Measurements from ENCODE around the gene HRK. TPM values are rescaled to one million over a fixed set of nuclear protein-coding genes. Genes with fewer than 3 reads are reported as not detected.

The HRK gene
- polyA plus RNA-seq, 3 donors, result 0.15 TPM; not detected in 2

DNA sequence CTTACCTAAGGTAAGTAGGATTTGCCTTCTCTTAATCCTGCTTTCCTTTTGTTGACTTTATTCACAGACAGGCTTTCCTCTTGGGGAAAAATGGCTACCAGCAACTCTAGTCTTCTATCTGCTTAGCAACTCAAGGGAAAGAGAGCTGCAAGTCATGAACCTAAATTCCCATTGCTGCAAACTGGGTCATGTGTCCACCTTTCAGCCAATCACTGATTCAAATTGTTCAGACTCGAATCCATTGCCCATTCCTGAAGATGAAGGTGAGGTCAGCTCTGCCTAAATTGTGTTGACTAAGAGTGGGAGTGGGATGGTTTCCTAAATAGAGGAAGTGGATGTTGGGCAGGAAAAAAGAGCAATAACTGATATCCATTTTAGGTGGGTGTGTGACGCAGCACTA is 37.2 kb upstream of the HRK start:
- Mint-ChIP-seq H3K4me3 (no peak overlapping the region), H3K27me3 (ENCODE audit: low read depth in 3 of 3) (peaks cover 0 to 1% (median 1%) of the 10 kb centered on the region in 3 donors), H3K4me1 (peaks cover 20% of the 10 kb centered on the region), H3K9me3 (no peaks in the 10 kb centered on the region), H3K36me3 (peaks cover 13% of the 10 kb centered on the region in 2 donors), H3K27ac (peak overlapping the region in 1 of 7 donors; percentile 59)
- Histone ChIP-seq H3K9ac (ENCODE audit: insufficient read depth, low read length, poor library complexity, severe bottlenecking) (no peak overlapping the region), H3K4me1 (ENCODE audit: control insufficient read depth in 1 of 2, insufficient read depth in 2 of 2, low read length in 2 of 2) (peaks cover 0 to 3% of the 10 kb centered on the region in 2 donors), H3K4me2 (replicated peaks; ENCODE audit: extremely low read depth, low read length, poor library complexity, severe bottlenecking) (no peak overlapping the region), H4K20me1 (ENCODE audit: insufficient read depth, low read length) (no peaks in the 10 kb centered on the region), H2AFZ (ENCODE audit: insufficient read depth, low read depth, low read length, poor library complexity, severe bottlenecking) (no peak overlapping the region), H3K79me2 (ENCODE audit: insufficient read depth, low read length) (peaks cover 11% of the 10 kb centered on the region), H3K27me3 (ENCODE audit: control insufficient read depth in 2 of 2, insufficient read depth in 2 of 2, low read length in 2 of 2) (no peaks in the 10 kb centered on the region), H3K9me3 (replicated peaks in 1 of 2; ENCODE audit: control insufficient read depth in 1 of 2, insufficient read depth in 1 of 2, low read length in 2 of 2) (no peaks in the 10 kb centered on the region), H3K36me3 (replicated peaks in 1 of 2; ENCODE audit: control insufficient read depth in 1 of 2, insufficient read depth in 2 of 2, low read length in 2 of 2) (peaks cover 0 to 7% of the 10 kb centered on the region in 2 donors), H3K27ac (ENCODE audit: low read depth in 1 of 2, low read length in 2 of 2) (no peak overlapping the region), H3K4me3 (replicated peaks in 1 of 3; ENCODE audit: low read depth in 2 of 3, low read length in 3 of 3) (no peak overlapping the region)
- DNase-seq, result no peak
- intact Hi-C loops (cut with micrococcal nuclease), result no loop called here
- TF ChIP-seq, protein P1, sequence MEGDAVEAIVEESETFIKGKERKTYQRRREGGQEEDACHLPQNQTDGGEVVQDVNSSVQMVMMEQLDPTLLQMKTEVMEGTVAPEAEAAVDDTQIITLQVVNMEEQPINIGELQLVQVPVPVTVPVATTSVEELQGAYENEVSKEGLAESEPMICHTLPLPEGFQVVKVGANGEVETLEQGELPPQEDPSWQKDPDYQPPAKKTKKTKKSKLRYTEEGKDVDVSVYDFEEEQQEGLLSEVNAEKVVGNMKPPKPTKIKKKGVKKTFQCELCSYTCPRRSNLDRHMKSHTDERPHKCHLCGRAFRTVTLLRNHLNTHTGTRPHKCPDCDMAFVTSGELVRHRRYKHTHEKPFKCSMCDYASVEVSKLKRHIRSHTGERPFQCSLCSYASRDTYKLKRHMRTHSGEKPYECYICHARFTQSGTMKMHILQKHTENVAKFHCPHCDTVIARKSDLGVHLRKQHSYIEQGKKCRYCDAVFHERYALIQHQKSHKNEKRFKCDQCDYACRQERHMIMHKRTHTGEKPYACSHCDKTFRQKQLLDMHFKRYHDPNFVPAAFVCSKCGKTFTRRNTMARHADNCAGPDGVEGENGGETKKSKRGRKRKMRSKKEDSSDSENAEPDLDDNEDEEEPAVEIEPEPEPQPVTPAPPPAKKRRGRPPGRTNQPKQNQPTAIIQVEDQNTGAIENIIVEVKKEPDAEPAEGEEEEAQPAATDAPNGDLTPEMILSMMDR (IDR thresholded peaks at IDR 0.05), result no peak
- WGBS (ENCODE audit: insufficient coverage), result no CpG with 5 or more reads among the region's 2 CpGs

DNA sequence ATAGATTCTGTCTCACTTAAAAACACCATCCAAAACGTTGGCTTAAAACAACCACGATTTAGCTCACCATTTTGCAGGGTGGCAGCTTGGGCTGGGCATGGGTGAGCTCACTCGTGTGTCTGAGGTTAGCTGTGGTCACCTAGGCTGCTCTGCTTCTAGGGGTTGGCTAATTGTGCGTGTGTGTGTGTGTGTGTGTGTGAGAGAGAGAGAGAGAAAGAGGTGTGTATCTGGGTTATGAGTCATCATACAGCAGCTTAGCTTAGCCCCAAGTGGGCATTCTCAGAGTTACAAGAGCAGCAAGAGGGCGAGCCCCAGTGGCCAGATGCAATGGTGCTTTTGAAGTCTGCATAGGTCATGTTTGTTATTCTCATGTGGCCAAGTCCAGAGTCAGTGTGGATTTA is 35.5 kb upstream of the HRK start:
- Mint-ChIP-seq H3K27ac (peak overlapping the region in 1 of 7 donors; percentile 32), H3K27me3 (ENCODE audit: low read depth in 3 of 3) (peaks cover 0 to 4% (median 1%) of the 10 kb centered on the region in 3 donors), H3K9me3 (no peaks in the 10 kb centered on the region), H3K4me1 (peaks cover 26% of the 10 kb centered on the region), H3K4me3 (no peak overlapping the region), H3K36me3 (peaks cover 8 to 13% of the 10 kb centered on the region in 2 donors)
- Histone ChIP-seq H3K27ac (ENCODE audit: low read depth in 1 of 2, low read length in 2 of 2) (no peak overlapping the region), H3K4me2 (replicated peaks; ENCODE audit: extremely low read depth, low read length, poor library complexity, severe bottlenecking) (no peak overlapping the region), H3K4me3 (replicated peaks in 1 of 3; ENCODE audit: low read depth in 2 of 3, low read length in 3 of 3) (no peak overlapping the region), H3K36me3 (replicated peaks in 1 of 2; ENCODE audit: control insufficient read depth in 1 of 2, insufficient read depth in 2 of 2, low read length in 2 of 2) (peaks cover 0 to 7% of the 10 kb centered on the region in 2 donors), H3K27me3 (ENCODE audit: control insufficient read depth in 2 of 2, insufficient read depth in 2 of 2, low read length in 2 of 2) (no peaks in the 10 kb centered on the region), H3K9me3 (replicated peaks in 1 of 2; ENCODE audit: control insufficient read depth in 1 of 2, insufficient read depth in 1 of 2, low read length in 2 of 2) (no peaks in the 10 kb centered on the region), H3K4me1 (ENCODE audit: control insufficient read depth in 1 of 2, insufficient read depth in 2 of 2, low read length in 2 of 2) (peaks cover 5% of the 10 kb centered on the region in 2 donors), H4K20me1 (ENCODE audit: insufficient read depth, low read length) (no peaks in the 10 kb centered on the region), H3K9ac (ENCODE audit: insufficient read depth, low read length, poor library complexity, severe bottlenecking) (no peak overlapping the region), H2AFZ (ENCODE audit: insufficient read depth, low read depth, low read length, poor library complexity, severe bottlenecking) (no peak overlapping the region), H3K79me2 (ENCODE audit: insufficient read depth, low read length) (peaks cover 28% of the 10 kb centered on the region)
- TF ChIP-seq, protein P1 (IDR thresholded peaks at IDR 0.05), result no peak
- intact Hi-C loops (cut with micrococcal nuclease), result no loop called here
- 67% methylated on average over 5 of the region's 5 CpGs for WGBS (ENCODE audit: insufficient coverage)
- peak in 2 of 3 donors; percentile 5 to 8 for DNase-seq
